PC-9 (cell line): ENCODE results near the gene SLC4A11.

Experiments used
- EZH2 ChIP-seq: fragments of 200-600 bp; sonication (generic); IDR thresholded peaks from 2 replicates; pipeline ENCODE4 v1.8.0; 2017; ENCODE audit warnings: antibody characterized with exemption, low read depth
- TF ChIP-seq, protein P1 (sequence below): fragments of 200-600 bp; sonication (generic); conservative IDR thresholded peaks from 2 replicates; pipeline ENCODE4 v1.6.1; 2017; ENCODE audit warnings: mixed run types, antibody characterized with exemption, mild to moderate bottlenecking, moderate library complexity

DNA sequence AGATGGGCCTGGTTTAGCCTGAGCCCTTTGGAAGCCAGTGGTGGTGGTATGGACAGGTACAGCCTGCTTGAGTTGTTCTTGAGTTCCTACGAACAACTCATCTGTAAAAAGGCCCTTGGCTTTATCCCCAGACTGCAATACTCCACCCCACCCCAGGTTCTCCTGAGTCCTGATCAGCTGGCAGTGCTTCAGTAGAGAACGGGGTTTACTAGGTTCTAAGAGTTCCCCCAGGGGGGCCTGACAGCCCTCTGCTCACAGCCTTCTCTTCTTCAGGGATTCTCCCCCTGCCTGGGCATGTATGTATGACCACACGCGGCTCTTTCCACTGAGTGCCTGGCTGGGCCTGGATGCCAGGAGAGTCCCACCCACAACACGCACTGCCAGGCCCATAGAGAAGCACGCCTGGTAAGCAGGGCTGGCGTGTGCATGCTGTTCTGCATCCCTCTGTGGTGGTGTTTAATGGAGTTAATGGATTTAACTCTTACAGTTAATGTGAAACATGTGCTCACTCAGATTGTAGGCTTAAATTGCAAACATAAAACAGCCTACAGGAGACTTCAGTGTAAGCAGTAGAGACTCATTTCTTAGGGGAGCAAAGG, 44.3 kb upstream of the SLC4A11 start:
- TF ChIP-seq, protein P1, sequence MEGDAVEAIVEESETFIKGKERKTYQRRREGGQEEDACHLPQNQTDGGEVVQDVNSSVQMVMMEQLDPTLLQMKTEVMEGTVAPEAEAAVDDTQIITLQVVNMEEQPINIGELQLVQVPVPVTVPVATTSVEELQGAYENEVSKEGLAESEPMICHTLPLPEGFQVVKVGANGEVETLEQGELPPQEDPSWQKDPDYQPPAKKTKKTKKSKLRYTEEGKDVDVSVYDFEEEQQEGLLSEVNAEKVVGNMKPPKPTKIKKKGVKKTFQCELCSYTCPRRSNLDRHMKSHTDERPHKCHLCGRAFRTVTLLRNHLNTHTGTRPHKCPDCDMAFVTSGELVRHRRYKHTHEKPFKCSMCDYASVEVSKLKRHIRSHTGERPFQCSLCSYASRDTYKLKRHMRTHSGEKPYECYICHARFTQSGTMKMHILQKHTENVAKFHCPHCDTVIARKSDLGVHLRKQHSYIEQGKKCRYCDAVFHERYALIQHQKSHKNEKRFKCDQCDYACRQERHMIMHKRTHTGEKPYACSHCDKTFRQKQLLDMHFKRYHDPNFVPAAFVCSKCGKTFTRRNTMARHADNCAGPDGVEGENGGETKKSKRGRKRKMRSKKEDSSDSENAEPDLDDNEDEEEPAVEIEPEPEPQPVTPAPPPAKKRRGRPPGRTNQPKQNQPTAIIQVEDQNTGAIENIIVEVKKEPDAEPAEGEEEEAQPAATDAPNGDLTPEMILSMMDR, result no peak
- TF ChIP-seq EZH2, result no peak
